Esophagus muscularis mucosa (tissue), 4 donors: ENCODE results near the gene BCAS3.

Experiments used
- EP300 ChIP-seq: sonication (generic); formaldehyde crosslinking; IDR thresholded peaks from one replicate; pipeline ENCODE4 v1.6.1; 2017; ENCODE audit warnings: antibody characterized with exemption
- POLR2A ChIP-seq: fragments of 450-650 bp; IDR thresholded peaks from one replicate; pipeline ENCODE4 v1.6.1; 2017; ENCODE audit warnings: antibody characterized with exemption, moderate library complexity, mild to moderate bottlenecking, low read depth
- POLR2AphosphoS5 ChIP-seq, 2 donors: sonication (generic); formaldehyde crosslinking; IDR thresholded peaks; one replicate each; pipeline ENCODE4 v1.6.1; 2017; ENCODE audit warnings: antibody characterized with exemption in 2 of 2
- TF ChIP-seq, protein P1 (sequence below), 3 experiments: fragments of 200-600 bp in 2 of 3; fragments of 450-650 bp in 1 of 3; sonication (generic) in 2 of 3; IDR thresholded peaks; one replicate each; pipeline ENCODE4 v1.5.1; 2017 to 2019; ENCODE audit warnings: antibody characterized with exemption in 3 of 3, mild to moderate bottlenecking in 2 of 3, moderate library complexity in 1 of 3

DNA sequence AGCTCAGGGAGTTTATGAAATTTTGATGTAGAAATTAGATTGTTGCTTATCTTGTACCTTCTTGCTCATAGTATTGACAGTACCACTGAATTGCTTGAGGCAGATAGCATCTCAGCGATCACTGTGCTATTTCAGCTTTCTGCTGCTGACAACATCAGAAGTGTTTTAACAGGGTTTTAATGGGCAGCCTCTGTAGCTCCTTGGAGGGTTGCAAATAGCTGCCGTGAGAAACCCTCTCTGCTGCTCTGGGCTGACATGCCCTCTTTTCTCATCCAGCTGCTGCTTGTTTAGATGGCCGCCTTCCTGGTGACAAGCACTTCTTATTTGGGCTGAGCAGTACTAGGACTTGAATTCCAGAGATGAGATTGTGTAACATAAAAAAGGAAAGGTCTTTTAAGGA is 541.8 kb downstream of the BCAS3 start:
- TF ChIP-seq POLR2AphosphoS5 (IDR thresholded peaks at IDR 0.05) (peak in 1 of 2 donors; percentile 32), EP300 (no peak), POLR2A (no peak)
- TF ChIP-seq, protein P1, sequence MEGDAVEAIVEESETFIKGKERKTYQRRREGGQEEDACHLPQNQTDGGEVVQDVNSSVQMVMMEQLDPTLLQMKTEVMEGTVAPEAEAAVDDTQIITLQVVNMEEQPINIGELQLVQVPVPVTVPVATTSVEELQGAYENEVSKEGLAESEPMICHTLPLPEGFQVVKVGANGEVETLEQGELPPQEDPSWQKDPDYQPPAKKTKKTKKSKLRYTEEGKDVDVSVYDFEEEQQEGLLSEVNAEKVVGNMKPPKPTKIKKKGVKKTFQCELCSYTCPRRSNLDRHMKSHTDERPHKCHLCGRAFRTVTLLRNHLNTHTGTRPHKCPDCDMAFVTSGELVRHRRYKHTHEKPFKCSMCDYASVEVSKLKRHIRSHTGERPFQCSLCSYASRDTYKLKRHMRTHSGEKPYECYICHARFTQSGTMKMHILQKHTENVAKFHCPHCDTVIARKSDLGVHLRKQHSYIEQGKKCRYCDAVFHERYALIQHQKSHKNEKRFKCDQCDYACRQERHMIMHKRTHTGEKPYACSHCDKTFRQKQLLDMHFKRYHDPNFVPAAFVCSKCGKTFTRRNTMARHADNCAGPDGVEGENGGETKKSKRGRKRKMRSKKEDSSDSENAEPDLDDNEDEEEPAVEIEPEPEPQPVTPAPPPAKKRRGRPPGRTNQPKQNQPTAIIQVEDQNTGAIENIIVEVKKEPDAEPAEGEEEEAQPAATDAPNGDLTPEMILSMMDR (IDR thresholded peaks at IDR 0.05) = no peak
